ENCODE measurements around the gene RSKR.

GRCh38 chr17:28573966-28574480 is 40.0 kb downstream of the RSKR start:
- TF ChIP-seq EZH2 (IDR thresholded peaks at IDR 0.05) (no peak), CTCF (IDR thresholded peaks at IDR 0.05) (no peak), EZH2phosphoT487 (IDR thresholded peaks at IDR 0.05) (no peak)
